HFFc6 (cell line): ENCODE data around the gene USP3. TPM values are rescaled to one million over a fixed set of nuclear protein-coding genes. Genes with fewer than 3 reads are reported as not detected.

Experiments used
- DNase-seq: peaks from one replicate; pipeline ENCODE4 v3.0.0-alpha.2; 2018
- H3K27ac Mint-ChIP-seq: 2 replicates; pipeline ENCODE4 v1.8.0; 2020; ENCODE audit warnings: mild to moderate bottlenecking, mixed read lengths
- H3K27me3 Mint-ChIP-seq: 2 replicates; pipeline ENCODE4 v1.8.0; 2021; ENCODE audit warnings: mild to moderate bottlenecking, moderate library complexity, mixed read lengths; ENCODE audit not compliant: insufficient read depth
- H3K36me3 Mint-ChIP-seq: 2 replicates; pipeline ENCODE4 v1.8.0; 2021; ENCODE audit warnings: low read depth, mixed read lengths
- H3K4me1 Mint-ChIP-seq: 2 replicates; pipeline ENCODE4 v1.8.0; 2020; ENCODE audit warnings: low read depth, mixed read lengths
- H3K4me3 Mint-ChIP-seq: 2 replicates; pipeline ENCODE4 v1.8.0; 2020; ENCODE audit warnings: mild to moderate bottlenecking, moderate library complexity, mixed read lengths
- H3K9me3 Mint-ChIP-seq: 2 replicates; pipeline ENCODE4 v1.8.0; 2020; ENCODE audit warnings: mild to moderate bottlenecking, mixed read lengths
- CTCF ChIP-seq: fragments of 200-600 bp; sonication (generic); IDR thresholded peaks from 2 replicates; pipeline ENCODE4 v1.5.0; 2021; ENCODE audit warnings: antibody characterized with exemption, mild to moderate bottlenecking
- total RNA-seq, 6 experiments: library from RNA; stranded (reverse); fragmentation: NEBNext Ultra II Directional; extraction: Animal tissue kit (Norgen Biotek cat#: 25700); gene quantifications; 2 replicates in 1 of 6; 3 replicates in 5 of 6; pipeline ENCODE4 v1.2.3, GENCODE V29; 2021

The USP3 gene
- total RNA-seq, 6 experiments from 2014 or later = 16.8 to 26.2 (median 23.1) TPM

- H3K9me3 Mint-ChIP-seq = no peaks in the 10 kb centered on the region
- no peak for TF ChIP-seq CTCF
- peaks cover 15% of the 10 kb centered on the region for H3K4me1 Mint-ChIP-seq
- no peak overlapping the region for H3K27ac Mint-ChIP-seq
- H3K4me3 Mint-ChIP-seq = no peak overlapping the region
- H3K36me3 Mint-ChIP-seq = no peaks in the 10 kb centered on the region
- DNase-seq = no peak
- H3K27me3 Mint-ChIP-seq = peaks cover 22% of the 10 kb centered on the region
These were observed 10.0 kb upstream of the USP3 start for GRCh38 chr15:63494408-63494807.

GRCh38 chr15:63495343-63495742, 9.1 kb upstream of the USP3 start:
- Mint-ChIP-seq H3K27ac (no peak overlapping the region), H3K9me3 (no peaks in the 10 kb centered on the region), H3K4me3 (no peak overlapping the region), H3K36me3 (no peaks in the 10 kb centered on the region), H3K4me1 (peaks cover 24% of the 10 kb centered on the region), H3K27me3 (peaks cover 21% of the 10 kb centered on the region)
- no peak for DNase-seq
- no peak for TF ChIP-seq CTCF

- Mint-ChIP-seq H3K4me1 (peaks cover 30% of the 10 kb centered on the region), H3K27ac (no peak overlapping the region), H3K36me3 (no peaks in the 10 kb centered on the region), H3K27me3 (peaks cover 23% of the 10 kb centered on the region), H3K4me3 (no peak overlapping the region), H3K9me3 (no peaks in the 10 kb centered on the region)
- no peak for DNase-seq
- no peak for TF ChIP-seq CTCF
These were observed 8.5 kb upstream of the USP3 start for GRCh38 chr15:63495780-63496488.

- Mint-ChIP-seq H3K4me1 (peaks cover 41% of the 10 kb centered on the region), H3K9me3 (no peaks in the 10 kb centered on the region), H3K27me3 (peaks cover 16% of the 10 kb centered on the region), H3K4me3 (no peak overlapping the region), H3K36me3 (peaks cover 7% of the 10 kb centered on the region; the same call in 1 of the 2 replicates), H3K27ac (no peak overlapping the region)
- DNase-seq = no peak
- no peak for TF ChIP-seq CTCF
These were observed 6.5 kb upstream of the USP3 start for GRCh38 chr15:63497642-63498467.

GRCh38 chr15:63499175-63499549, 5.2 kb upstream of the USP3 start:
- Mint-ChIP-seq H3K9me3 (no peaks in the 10 kb centered on the region), H3K4me1 (peaks cover 43% of the 10 kb centered on the region)

More at GRCh38 chr15:63499175-63499549, 5.2 kb upstream of the USP3 start:
- no peak for TF ChIP-seq CTCF
- Mint-ChIP-seq H3K27me3 (peaks cover 15% of the 10 kb centered on the region), H3K27ac (no peak overlapping the region), H3K36me3 (peaks cover 7% of the 10 kb centered on the region; the same call in 1 of the 2 replicates), H3K4me3 (no peak overlapping the region)
- DNase-seq = no peak
